ENCODE data around the gene KATNBL1.
"Not testable (repeated sequence)": the region's sequence is repeated elsewhere in the genome, so short reads cannot be mapped to it uniquely, and the experiment has no call there.

KATNBL1 gene

GRCh38 chr15:34193272-34193671 lies 16.6 kb downstream of the KATNBL1 start:
- not testable (repeated sequence) for DNase-seq

DNA sequence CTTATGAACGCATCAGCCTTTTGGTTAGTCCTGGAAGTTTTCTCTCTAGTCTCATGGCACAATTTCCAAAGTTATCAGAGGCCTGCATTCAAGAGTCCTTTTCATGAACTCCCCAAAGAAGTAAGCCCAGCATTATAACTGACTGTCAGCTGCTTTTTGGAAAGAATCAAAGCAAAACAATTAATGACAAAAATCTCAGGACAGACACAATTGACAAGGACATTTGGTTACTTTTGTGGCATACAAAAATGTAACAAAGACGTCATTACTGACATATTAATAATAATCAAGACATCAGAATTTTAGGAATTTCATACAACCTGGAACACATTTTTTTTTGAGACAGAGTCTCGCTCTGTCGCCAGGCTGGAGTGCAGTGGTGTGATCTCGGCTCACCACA lies 21.2 kb downstream of the KATNBL1 start:
- DNase-seq, result no peak

DNA sequence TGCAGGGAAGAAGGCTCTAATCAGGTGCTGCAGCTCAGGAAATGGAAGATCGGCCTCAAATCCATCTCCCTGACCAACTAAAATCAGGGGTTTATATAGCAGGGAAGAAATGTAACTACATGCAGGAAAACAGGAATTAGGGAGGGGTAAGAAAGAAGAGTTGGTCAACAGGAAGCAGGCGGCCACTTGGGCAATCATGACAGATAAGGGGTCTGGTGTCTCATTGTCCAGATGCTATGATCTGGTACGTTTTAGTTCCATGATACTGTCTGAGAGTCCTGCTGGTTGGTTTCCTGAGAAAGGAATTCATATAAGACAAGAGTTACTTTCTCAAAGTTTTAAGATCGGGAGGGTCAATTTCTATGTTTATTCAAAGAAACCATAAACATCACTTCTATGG lies 24.2 kb downstream of the KATNBL1 start:
- DNase-seq, result no peak

GRCh38 chr15:34182942-34183341 lies 27.0 kb downstream of the KATNBL1 start:
- no peak for DNase-seq

DNA sequence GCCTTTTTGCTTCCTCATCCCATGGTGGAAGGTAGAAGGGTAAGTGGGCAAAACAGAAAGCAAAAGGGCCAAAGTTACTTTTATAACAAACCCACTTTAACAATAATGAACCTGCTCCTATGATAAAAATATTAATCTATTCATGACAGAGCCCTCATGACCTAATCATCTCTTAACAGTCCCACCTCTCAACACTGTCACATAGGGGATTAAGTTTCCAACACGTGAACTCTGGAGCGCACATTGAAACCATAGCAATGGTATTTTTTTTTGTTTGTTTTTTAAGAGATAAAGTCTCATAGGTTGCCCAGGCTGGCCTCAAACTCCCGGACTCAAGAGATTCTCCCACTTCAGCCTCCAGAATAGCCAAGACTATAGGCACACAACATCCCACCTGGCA lies 30.7 kb downstream of the KATNBL1 start:
- no peak for DNase-seq

GRCh38 chr15:34165987-34166573 lies 43.8 kb downstream of the KATNBL1 start:
- DNase-seq, result not testable (repeated sequence)

- DNase-seq, result no peak
These were observed 48.5 kb downstream of the KATNBL1 start for GRCh38 chr15:34161329-34161963.

DNA sequence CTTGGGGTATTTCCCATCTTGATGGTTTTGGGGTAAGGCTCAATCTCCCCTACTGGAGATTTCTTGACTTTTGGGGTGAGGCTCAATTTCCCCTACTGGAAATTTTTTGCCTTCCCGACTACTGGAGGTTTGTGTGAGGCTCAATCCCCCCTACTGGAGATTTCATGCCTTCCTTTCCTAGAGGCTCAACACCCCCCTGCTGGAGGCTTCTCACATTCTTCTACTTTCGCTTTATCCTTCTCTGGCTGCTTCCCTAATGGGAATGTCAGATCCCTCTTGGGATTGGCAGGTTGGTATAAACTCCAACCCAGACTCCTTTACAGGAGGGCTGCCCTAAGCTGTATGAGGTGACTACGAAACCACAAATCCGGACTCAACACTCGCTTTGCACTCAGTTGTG lies 49.2 kb downstream of the KATNBL1 start:
- DNase-seq, result no peak

DNA sequence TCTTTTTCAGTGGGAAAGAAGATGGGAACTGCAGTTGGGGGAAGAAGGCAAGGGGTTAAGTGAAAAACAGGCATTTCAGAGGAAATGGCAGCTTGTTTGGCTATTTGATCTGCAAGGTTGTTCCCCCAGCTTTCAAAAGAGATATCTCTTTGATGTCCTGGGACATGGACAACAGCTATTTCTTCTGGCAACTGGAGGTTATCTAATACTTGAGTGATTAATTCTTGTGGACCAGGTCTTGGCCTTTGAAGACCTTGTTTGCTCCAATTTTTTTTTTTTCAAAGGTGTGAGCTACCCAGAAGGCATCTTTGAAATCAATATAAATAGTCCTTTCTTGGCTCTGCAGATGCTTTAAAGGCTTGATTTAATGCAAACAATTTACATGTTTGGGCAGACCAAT lies 51.5 kb downstream of the KATNBL1 start:
- no peak for DNase-seq

DNA sequence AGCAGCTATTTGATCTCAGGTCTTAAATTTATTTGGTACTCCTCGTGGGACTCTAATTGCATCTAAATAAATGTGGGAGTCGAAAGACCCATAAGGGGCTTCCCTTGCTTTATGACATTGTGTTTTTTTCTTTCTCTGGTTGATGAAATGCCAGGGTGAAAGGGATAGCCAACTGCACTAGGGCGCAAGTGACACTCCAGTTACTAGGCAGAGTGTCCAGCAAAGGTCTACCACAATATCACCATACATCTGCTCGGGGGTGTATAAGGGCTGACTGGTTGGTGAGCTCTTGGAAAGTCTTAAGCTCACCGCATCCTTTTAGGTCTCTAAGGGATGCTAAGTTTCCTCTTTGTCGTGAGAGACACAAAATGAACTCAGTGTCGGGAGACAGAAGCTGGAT lies 54.0 kb downstream of the KATNBL1 start:
- DNase-seq, result no peak

- no peak for DNase-seq
These were observed 55.1 kb downstream of the KATNBL1 start for GRCh38 chr15:34154725-34155204.

DNA sequence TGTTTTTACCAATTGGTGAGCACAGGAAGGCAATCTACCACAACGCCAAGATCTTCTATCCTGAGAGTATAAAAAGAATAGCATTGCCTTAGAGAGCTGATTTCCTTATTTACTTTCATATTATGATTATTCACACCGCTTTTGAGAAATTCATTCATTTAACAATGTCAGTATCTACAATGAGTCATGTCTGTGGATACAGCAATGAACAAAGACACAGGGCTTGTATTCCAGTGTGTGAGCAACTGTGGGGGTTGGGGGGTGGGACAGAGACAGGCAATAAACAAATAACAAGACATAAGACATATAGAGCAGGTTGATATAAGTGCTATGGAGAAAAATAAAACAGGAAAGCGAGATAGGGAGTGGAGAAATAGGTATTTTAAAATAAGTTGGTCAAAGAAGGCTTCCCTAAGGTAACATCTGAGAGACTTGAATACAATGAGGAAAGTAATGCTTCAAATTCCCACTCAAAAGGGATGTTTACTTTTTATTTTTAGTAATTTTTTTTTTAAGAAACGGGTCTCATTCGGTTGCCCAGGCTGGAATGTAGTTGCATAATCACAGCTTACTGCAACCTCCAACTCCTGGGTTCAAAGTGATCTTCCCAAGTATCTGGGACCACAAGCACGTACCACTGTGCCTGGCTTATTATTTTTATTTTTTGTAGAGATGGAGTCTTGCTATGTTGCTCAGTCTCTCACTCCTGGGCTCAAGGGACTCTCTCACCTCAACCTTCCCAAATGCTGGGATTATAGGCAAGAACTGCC lies 62.3 kb downstream of the KATNBL1 start:
- DNase-seq, result no peak

DNA sequence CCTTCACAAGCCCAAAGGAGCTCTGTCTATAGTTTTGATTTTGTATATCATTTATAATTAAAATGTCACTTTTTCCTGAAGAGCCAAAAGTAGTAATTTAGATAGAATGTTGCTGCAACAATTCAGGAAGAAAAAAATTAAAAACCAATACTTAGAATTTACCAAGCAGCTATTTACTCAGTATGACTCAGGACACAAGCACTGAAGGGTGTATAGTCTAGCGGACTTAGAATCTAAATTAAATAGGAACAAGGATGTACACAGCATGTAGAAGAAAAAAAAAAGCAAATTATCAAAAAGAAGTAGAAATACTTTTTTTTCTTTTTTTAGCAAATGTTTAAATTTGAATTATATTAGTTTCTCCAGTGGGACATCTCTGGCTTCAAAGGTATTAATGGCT lies 76.4 kb downstream of the KATNBL1 start:
- no peak for DNase-seq

GRCh38 chr15:34132881-34133280 lies 77.0 kb downstream of the KATNBL1 start:
- no peak for DNase-seq

- DNase-seq, result no peak
These were observed 81.0 kb downstream of the KATNBL1 start for GRCh38 chr15:34128898-34129297.

GRCh38 chr15:34126522-34126921 lies 83.4 kb downstream of the KATNBL1 start:
- no peak for DNase-seq

GRCh38 chr15:34125945-34126344 lies 84.0 kb downstream of the KATNBL1 start:
- no peak for DNase-seq

DNA sequence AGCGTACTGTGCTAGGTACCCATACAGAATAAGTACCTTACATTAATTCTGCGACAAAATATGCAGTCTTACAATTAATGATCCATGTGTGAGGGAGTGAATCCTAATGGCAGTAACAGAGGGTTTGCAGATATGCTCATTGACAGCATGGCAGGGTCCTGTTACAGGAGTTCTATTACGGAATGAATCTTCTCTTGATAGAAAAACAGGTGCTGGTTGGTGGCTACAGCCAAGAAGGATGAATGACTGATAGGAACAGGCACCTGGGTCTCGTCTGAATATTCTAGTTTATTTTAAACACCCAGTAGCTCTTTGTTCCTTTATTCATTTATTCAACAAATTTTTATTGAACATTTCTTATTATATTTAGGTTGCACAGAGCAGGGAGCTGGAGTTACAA lies 85.2 kb downstream of the KATNBL1 start:
- no peak for DNase-seq

GRCh38 chr15:34122771-34123183 lies 87.1 kb downstream of the KATNBL1 start:
- no peak for DNase-seq

DNA sequence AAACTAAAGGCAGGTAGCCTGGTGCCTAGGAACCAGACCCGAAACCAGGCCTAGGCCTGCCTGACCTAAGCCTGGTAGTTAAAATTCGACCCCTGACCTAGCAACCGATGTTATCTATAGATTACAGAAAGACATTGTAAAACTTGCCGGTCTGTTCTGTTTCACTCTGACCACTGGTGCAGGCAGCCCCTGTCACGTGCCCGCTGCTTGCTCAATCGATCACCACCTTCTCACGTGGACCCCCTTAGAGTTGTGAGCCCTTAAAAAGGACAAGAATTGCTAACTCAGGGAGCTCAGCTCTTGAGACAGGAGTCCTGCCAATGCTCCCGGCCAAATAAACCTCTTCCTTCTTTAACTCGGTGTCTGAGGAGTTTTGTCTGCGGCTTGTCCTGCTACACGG lies 88.1 kb downstream of the KATNBL1 start:
- DNase-seq, result not testable (repeated sequence)

GRCh38 chr15:34120420-34120819 lies 89.5 kb downstream of the KATNBL1 start:
- DNase-seq, result not testable (repeated sequence)

DNA sequence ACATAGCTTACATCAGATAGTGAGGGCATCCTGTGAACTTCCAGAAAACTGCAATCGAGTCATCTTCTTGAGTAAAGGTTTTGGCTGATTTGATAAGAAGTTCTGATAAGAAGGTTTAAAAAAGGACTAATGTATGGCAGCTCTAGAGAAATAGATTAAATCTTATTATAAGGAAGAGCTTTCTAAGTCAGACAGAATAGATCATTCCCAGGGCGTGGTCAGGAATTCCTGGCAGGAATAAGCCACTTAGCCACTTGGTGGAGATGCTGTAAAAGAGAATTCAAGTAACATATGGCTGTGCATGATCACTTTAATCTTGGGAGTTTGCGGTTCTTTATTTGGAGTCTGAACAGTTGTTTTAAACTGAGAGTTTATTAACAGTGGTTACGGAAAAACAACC lies 90.6 kb downstream of the KATNBL1 start:
- DNase-seq, result no peak

DNA sequence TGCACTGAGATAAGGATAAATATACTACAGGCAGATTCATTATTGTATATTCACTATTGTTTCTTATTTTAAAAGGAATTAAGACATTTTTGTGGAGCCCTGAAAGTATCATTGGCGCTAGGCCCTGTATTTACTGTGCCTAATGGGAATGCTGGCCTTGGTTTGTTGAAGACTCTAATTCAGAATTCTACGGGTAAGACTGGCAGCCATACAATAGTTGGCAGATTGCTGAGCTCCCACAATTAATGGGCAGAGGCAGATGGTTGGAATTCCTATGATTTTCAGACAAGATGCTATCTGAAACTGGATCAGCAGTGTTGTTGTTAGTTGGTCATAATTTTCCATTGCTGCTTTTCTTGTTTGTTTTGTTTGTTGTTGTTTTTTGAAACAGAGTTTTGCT lies 93.3 kb downstream of the KATNBL1 start:
- DNase-seq, result no peak

DNA sequence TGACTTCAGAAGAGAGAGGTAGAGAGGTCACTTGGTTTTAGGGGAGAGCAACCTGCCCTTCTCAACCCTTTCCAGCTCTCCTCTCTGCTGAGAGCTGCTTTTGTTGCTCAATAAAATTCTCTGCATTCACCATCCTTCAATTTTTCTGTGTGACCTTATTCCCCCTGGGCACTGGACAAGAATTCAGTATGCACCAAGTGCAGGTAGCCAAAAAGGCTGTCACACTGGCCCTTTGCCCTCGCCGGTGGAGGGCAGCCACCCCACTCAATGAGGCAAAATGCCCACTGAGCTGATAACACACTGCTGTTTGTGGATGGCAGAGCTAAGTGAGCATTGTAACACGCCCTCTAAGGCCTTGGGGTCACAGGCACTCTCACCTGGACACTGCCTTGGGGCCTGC lies 95.2 kb downstream of the KATNBL1 start:
- no peak for DNase-seq
